Fibroblast of lung (primary cell): ENCODE measurements around the gene TXNDC12. TPM values are rescaled to one million over a fixed set of nuclear protein-coding genes. Genes with fewer than 3 reads are reported as not detected.
"Not testable (repeated sequence)": the region's sequence is repeated elsewhere in the genome, so short reads cannot be mapped to it uniquely, and the experiment has no call there.

Experiments used
- DNase-seq, 2 donors: peaks; one replicate each; pipeline versions ENCODE4 v3.0.0 to v3.0.0-alpha.2; 2010; ENCODE audit warnings: low read depth in 2 of 2
- H2AFZ ChIP-seq: 2 replicates; pipeline ENCODE4 v1.5.1; 2012; ENCODE audit warnings: low read length, control low read depth, inconsistent platforms
- H3K27ac ChIP-seq: 2 replicates; pipeline ENCODE4 v1.5.1; 2011; ENCODE audit warnings: low read length, control low read depth; ENCODE audit not compliant: insufficient read depth
- H3K27me3 ChIP-seq: 2 replicates; pipeline ENCODE4 v1.5.1; 2011; ENCODE audit warnings: mild to moderate bottlenecking, low read length; ENCODE audit not compliant: control insufficient read depth, insufficient read depth
- H3K36me3 ChIP-seq: 2 replicates; pipeline ENCODE4 v1.5.1; 2011; ENCODE audit warnings: low read length; ENCODE audit not compliant: control insufficient read depth, insufficient read depth
- H3K4me1 ChIP-seq: 2 replicates; pipeline ENCODE4 v1.5.1; 2011; ENCODE audit warnings: low read length; ENCODE audit not compliant: control insufficient read depth, insufficient read depth; ENCODE audit errors: extremely low read depth
- H3K4me2 ChIP-seq: 2 replicates; pipeline ENCODE4 v1.5.1; 2011; ENCODE audit warnings: low read length, control low read depth; ENCODE audit not compliant: insufficient read depth; ENCODE audit errors: extremely low read depth
- H3K4me3 ChIP-seq, 4 experiments: fragments of 200-600 bp in 1 of 4; sonication (generic) in 1 of 4; replicated peaks in 1 of 4; 2 replicates each; pipeline ENCODE4 v1.5.1; 2011 to 2016; ENCODE audit warnings: low read length in 4 of 4, low read depth in 3 of 4, mild to moderate bottlenecking in 3 of 4, control low read depth in 2 of 4, inconsistent platforms in 1 of 4, mixed read lengths in 1 of 4; ENCODE audit not compliant: insufficient read depth in 1 of 4; ENCODE audit errors: control extremely low read depth in 1 of 4
- H3K79me2 ChIP-seq: 2 replicates; pipeline ENCODE4 v1.5.1; 2012; ENCODE audit warnings: mild to moderate bottlenecking, low read length, inconsistent platforms; ENCODE audit not compliant: control insufficient read depth, insufficient read depth
- H3K9ac ChIP-seq: 2 replicates; pipeline ENCODE4 v1.5.1; 2011; ENCODE audit warnings: mild to moderate bottlenecking, low read length, control low read depth; ENCODE audit not compliant: insufficient read depth
- H3K9me3 ChIP-seq: 2 replicates; pipeline ENCODE4 v1.5.1; 2012; ENCODE audit warnings: low read depth, low read length; ENCODE audit not compliant: control insufficient read depth, insufficient read depth
- H4K20me1 ChIP-seq: 2 replicates; pipeline ENCODE4 v1.5.1; 2011; ENCODE audit warnings: low read length; ENCODE audit not compliant: control insufficient read depth, insufficient read depth; ENCODE audit errors: extremely low read depth
- CTCF ChIP-seq, 2 donors: IDR thresholded peaks in 1 of 2; conservative IDR thresholded peaks in 1 of 2; 1 replicate in 1 of 2; 2 replicates in 1 of 2; pipeline ENCODE4 v1.5.1; 2011 to 2012; ENCODE audit warnings: low read length in 2 of 2, control low read depth in 1 of 2, inconsistent platforms in 1 of 2, low read depth in 1 of 2, mild to moderate bottlenecking in 1 of 2
- EZH2 ChIP-seq: IDR thresholded peaks from 2 replicates; pipeline ENCODE4 v1.5.1; 2012; ENCODE audit warnings: low read length, control low read depth, mild to moderate bottlenecking; ENCODE audit errors: missing control alignments
- polyA plus RNA-seq, 2 donors: library from polyadenylated mRNA; depleted of rRNA in 1 of 2; stranded (reverse) in 1 of 2; unstranded in 1 of 2; fragments of >200 nt; gene quantifications; 2 replicates each; pipeline ENCODE4 v1.2.1, GENCODE V29; 2011 to 2012; ENCODE audit warnings: missing spikeins in 1 of 2
- total RNA-seq: library from RNA; depleted of rRNA; stranded (reverse); fragments of >200 nt; gene quantifications from 2 replicates; pipeline ENCODE4 v1.2.1, GENCODE V29; 2014

Gene TXNDC12
- total and polyA plus RNA-seq, 2 donors (not counting 1 experiment from before 2014, with no cell fraction given): 32.4 to 34.5 TPM

- Histone ChIP-seq H3K4me2 (no peak overlapping the region), H3K36me3 (no peaks in the 10 kb centered on the region), H3K27me3 (no peaks in the 10 kb centered on the region), H3K79me2 (no peaks in the 10 kb centered on the region), H3K4me3 (no peak overlapping the region), H3K4me1 (peaks cover 2% of the 10 kb centered on the region), H2AFZ (no peak overlapping the region), H3K9ac (no peak overlapping the region), H4K20me1 (no peaks in the 10 kb centered on the region), H3K9me3 (no peaks in the 10 kb centered on the region), H3K27ac (no peak overlapping the region)
- DNase-seq: peak in 1 of 2 donors; percentile 31
- TF ChIP-seq CTCF (conservative IDR thresholded peaks at IDR 0.05 in 1 of 2, IDR thresholded peaks at IDR 0.05 in 1 of 2; ENCODE audit: low read depth in 1 of 2, low read length in 2 of 2): no peak
Observed at GRCh38 chr1:52007215-52008002, 47.6 kb downstream of the TXNDC12 start.

- H3K79me2 ChIP-seq, H3K27me3 ChIP-seq, H3K9ac ChIP-seq, H4K20me1 ChIP-seq, H3K4me2 ChIP-seq, H3K36me3 ChIP-seq, H3K4me1 ChIP-seq, DNase-seq, H3K4me3 ChIP-seq, H2AFZ ChIP-seq, H3K9me3 ChIP-seq: not testable (repeated sequence)
- peak overlapping the region; percentile 56 for H3K27ac ChIP-seq
Observed at GRCh38 chr1:52006081-52006553, 48.9 kb downstream of the TXNDC12 start.

- not testable (repeated sequence) for H3K4me1 ChIP-seq, H3K9me3 ChIP-seq, H4K20me1 ChIP-seq, H3K36me3 ChIP-seq, H3K4me3 ChIP-seq, H3K79me2 ChIP-seq, H3K27me3 ChIP-seq, H3K9ac ChIP-seq
- Histone ChIP-seq H3K27ac (peak overlapping the region; percentile 56), H3K4me2 (peak overlapping the region; percentile 25), H2AFZ (peak overlapping the region; percentile 35)
- peak; percentile 49 to 96 for DNase-seq
Observed at GRCh38 chr1:52005548-52005947, 49.4 kb downstream of the TXNDC12 start.

- H3K79me2 ChIP-seq: no peaks in the 10 kb centered on the region
- H4K20me1 ChIP-seq: no peaks in the 10 kb centered on the region
- H2AFZ ChIP-seq: no peak overlapping the region
- no peak overlapping the region for H3K4me3 ChIP-seq
- peaks cover 5% of the 10 kb centered on the region for H3K4me1 ChIP-seq
- no peaks in the 10 kb centered on the region for H3K27me3 ChIP-seq
- DNase-seq: no peak
- no peak overlapping the region for H3K9ac ChIP-seq
- TF ChIP-seq CTCF (conservative IDR thresholded peaks at IDR 0.05 in 1 of 2, IDR thresholded peaks at IDR 0.05 in 1 of 2; ENCODE audit: low read depth in 1 of 2, low read length in 2 of 2) (no peak), EZH2 (no peak)
- H3K4me2 ChIP-seq: no peak overlapping the region
- H3K9me3 ChIP-seq: no peaks in the 10 kb centered on the region
- no peaks in the 10 kb centered on the region for H3K36me3 ChIP-seq
- no peak overlapping the region for H3K27ac ChIP-seq
Observed at GRCh38 chr1:52003877-52004276, 51.1 kb downstream of the TXNDC12 start.
